GM23338 (cell line): ENCODE measurements around the gene MEOX2. TPM values are rescaled to one million over a fixed set of nuclear protein-coding genes. Genes with fewer than 3 reads are reported as not detected.

ENCODE experiments used
- ATAC-seq: fragments of 200-7000 bp; cut with Tn5 transposase; 3 replicates; pipeline ENCODE4 v1.9.1; 2020
- DNase-seq: peaks from one replicate; pipeline ENCODE4 v3.0.0-alpha.2; 2015; ENCODE audit warnings: low spot score
- H2AFZ ChIP-seq: fragments of 200-600 bp; sonication (generic); 2 replicates; pipeline ENCODE4 v1.8.0; 2016; ENCODE audit warnings: antibody characterized with exemption, mild to moderate bottlenecking, moderate library complexity
- H3F3A ChIP-seq: fragments of 200-600 bp; sonication (generic); replicated peaks from 2 replicates; pipeline ENCODE4 v1.8.0; 2017; ENCODE audit warnings: antibody characterized with exemption, mixed run types, low read depth
- H3K27ac ChIP-seq: fragments of 200-600 bp; sonication (generic); 2 replicates; pipeline ENCODE4 v1.6.1; 2016; ENCODE audit warnings: low read depth
- H3K27me3 ChIP-seq: fragments of 200-600 bp; sonication (generic); 2 replicates; pipeline ENCODE4 v1.8.0; 2016; ENCODE audit warnings: mild to moderate bottlenecking, mixed run types, moderate library complexity; ENCODE audit not compliant: insufficient read depth
- H3K36me3 ChIP-seq: fragments of 200-600 bp; sonication (generic); 2 replicates; pipeline ENCODE4 v1.8.0; 2016; ENCODE audit warnings: mild to moderate bottlenecking; ENCODE audit not compliant: insufficient read depth
- H3K4me1 ChIP-seq: fragments of 200-600 bp; sonication (generic); 2 replicates; pipeline ENCODE4 v1.8.0; 2016; ENCODE audit warnings: mild to moderate bottlenecking, moderate library complexity; ENCODE audit not compliant: insufficient read depth
- H3K4me2 ChIP-seq: fragments of 200-600 bp; sonication (generic); 2 replicates; pipeline ENCODE4 v1.7.1; 2017; ENCODE audit warnings: mixed run types
- H3K4me3 ChIP-seq: fragments of 200-600 bp; sonication (generic); 2 replicates; pipeline ENCODE4 v1.6.1; 2016; ENCODE audit warnings: mixed run types
- H3K79me2 ChIP-seq: fragments of 200-600 bp; sonication (generic); replicated peaks from 2 replicates; pipeline ENCODE4 v1.8.0; 2017; ENCODE audit warnings: mild to moderate bottlenecking; ENCODE audit not compliant: insufficient read depth
- H3K9me2 ChIP-seq: fragments of 200-600 bp; sonication (generic); 2 replicates; pipeline ENCODE4 v1.8.0; 2017; ENCODE audit not compliant: insufficient read depth
- H4K20me1 ChIP-seq: fragments of 200-600 bp; sonication (generic); replicated peaks from 2 replicates; pipeline ENCODE4 v1.8.0; 2017; ENCODE audit warnings: mild to moderate bottlenecking; ENCODE audit not compliant: insufficient read depth
- H3K27ac Mint-ChIP-seq: 2 replicates; pipeline ENCODE4 v1.8.0; 2020; ENCODE audit warnings: inconsistent platforms, mild to moderate bottlenecking, moderate library complexity, mixed read lengths
- H3K27me3 Mint-ChIP-seq: 3 replicates; pipeline ENCODE4 v1.8.0; 2022; ENCODE audit warnings: low read depth, mild to moderate bottlenecking, moderate library complexity, mixed read lengths, inconsistent platforms; ENCODE audit not compliant: insufficient read depth, poor library complexity
- H3K36me3 Mint-ChIP-seq: 3 replicates; pipeline ENCODE4 v1.8.0; 2021; ENCODE audit warnings: low read depth, mild to moderate bottlenecking, inconsistent platforms, moderate library complexity, mixed read lengths
- H3K4me1 Mint-ChIP-seq: 3 replicates; pipeline ENCODE4 v1.8.0; 2020; ENCODE audit warnings: mild to moderate bottlenecking, inconsistent platforms, mixed read lengths
- H3K4me3 Mint-ChIP-seq: 3 replicates; pipeline ENCODE4 v1.8.0; 2021; ENCODE audit warnings: moderate library complexity, mild to moderate bottlenecking, inconsistent platforms, mixed read lengths
- H3K9me3 Mint-ChIP-seq: 3 replicates; pipeline ENCODE4 v1.8.0; 2020; ENCODE audit warnings: moderate library complexity, mild to moderate bottlenecking, inconsistent platforms, mixed read lengths
- CREB1 ChIP-seq: fragments of 250-450 bp; sonication (Bioruptor Pico); IDR thresholded peaks from 2 replicates; pipeline ENCODE4 v1.5.0; 2020; ENCODE audit warnings: low read depth, mild to moderate bottlenecking, moderate library complexity
- CTCF ChIP-seq, 2 experiments: fragments of 200-600 bp in 1 of 2; sonication (generic) in 1 of 2; conservative IDR thresholded peaks; 2 replicates each; pipeline versions ENCODE4 v1.5.1 to v1.6.1; 2016 to 2017; ENCODE audit warnings: antibody characterized with exemption in 2 of 2, low read depth in 2 of 2, mild to moderate bottlenecking in 2 of 2, moderate library complexity in 1 of 2
- NANOG ChIP-seq: IDR thresholded peaks from 2 replicates; pipeline ENCODE4 v1.6.1; 2016; ENCODE audit warnings: antibody characterized with exemption, borderline replicate concordance
- POLR2AphosphoS5 ChIP-seq: IDR thresholded peaks from 2 replicates; pipeline ENCODE4 v1.6.1; 2016; ENCODE audit warnings: antibody characterized with exemption, low read depth
- ZNF114 ChIP-seq: fragments of 250-450 bp; sonication (Bioruptor Pico); IDR thresholded peaks from 2 replicates; pipeline ENCODE4 v1.5.0; 2020; ENCODE audit warnings: mild to moderate bottlenecking, moderate library complexity
- polyA plus RNA-seq: library from polyadenylated mRNA; unstranded; fragments of >200 nt; fragmentation: Nextera tagmentation; extraction: Ambion mirVana; gene quantifications from 2 replicates; pipeline ENCODE4 v1.2.1, GENCODE V29; 2016
- total RNA-seq: library from RNA; depleted of rRNA; stranded (reverse); fragments of >200 nt; shearing (Covaris generic); gene quantifications from 2 replicates; pipeline ENCODE4 v1.2.3, GENCODE V29; 2014
- TF ChIP-seq, protein P1 (sequence below): fragments of 250-450 bp; sonication (Bioruptor Pico); IDR thresholded peaks from 2 replicates; pipeline ENCODE4 v1.5.0; 2020; ENCODE audit warnings: mild to moderate bottlenecking, moderate library complexity
- TF ChIP-seq, protein P2 (sequence below): IDR thresholded peaks from one replicate; pipeline ENCODE4 v1.6.1; 2018; ENCODE audit warnings: antibody characterized with exemption; ENCODE audit not compliant: unreplicated experiment

The MEOX2 gene
- total and polyA plus RNA-seq, 2 experiments from 2014 or later, result 0.50 to 1.2 TPM

DNA sequence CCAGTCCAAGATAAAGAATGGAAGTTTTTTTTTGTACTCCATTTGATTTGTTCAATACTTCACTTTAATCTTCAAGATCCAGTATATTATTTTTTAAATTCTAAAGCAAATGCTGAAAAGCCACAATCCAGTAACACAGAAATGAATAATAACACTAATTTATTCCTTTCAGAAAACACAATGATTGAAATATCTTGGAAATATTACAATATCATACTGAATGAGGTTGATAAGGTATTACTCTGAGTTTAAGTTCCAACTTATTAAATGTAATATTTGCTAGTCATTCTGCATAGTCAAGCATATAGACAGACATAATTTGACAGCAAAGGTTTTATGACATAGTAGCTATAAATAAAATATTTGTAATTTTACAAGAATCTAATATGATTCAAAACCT, 4.4 kb downstream of the MEOX2 start:
- Mint-ChIP-seq H3K27me3 (peaks cover 29% of the 10 kb centered on the region), H3K4me3 (no peak overlapping the region), H3K4me1 (peaks cover 13% of the 10 kb centered on the region; the same call in 2 of the 3 replicates), H3K9me3 (no peaks in the 10 kb centered on the region), H3K36me3 (no peaks in the 10 kb centered on the region), H3K27ac (no peak overlapping the region)
- Histone ChIP-seq H3K4me2 (no peak overlapping the region), H3K27me3 (peaks cover 41% of the 10 kb centered on the region), H3K4me3 (no peak overlapping the region), H3K9me2 (no peaks in the 10 kb centered on the region), H3K36me3 (no peaks in the 10 kb centered on the region), H3K4me1 (peaks cover 10% of the 10 kb centered on the region), H4K20me1 (no peaks in the 10 kb centered on the region), H3F3A (0 out of 2 replicates have a peak, but pooled peaks cover 3% of the 10 kb centered on the region), H3K27ac (no peak overlapping the region), H2AFZ (no peak overlapping the region), H3K79me2 (no peaks in the 10 kb centered on the region)
- no peak for TF ChIP-seq NANOG
- TF ChIP-seq, protein P1, sequence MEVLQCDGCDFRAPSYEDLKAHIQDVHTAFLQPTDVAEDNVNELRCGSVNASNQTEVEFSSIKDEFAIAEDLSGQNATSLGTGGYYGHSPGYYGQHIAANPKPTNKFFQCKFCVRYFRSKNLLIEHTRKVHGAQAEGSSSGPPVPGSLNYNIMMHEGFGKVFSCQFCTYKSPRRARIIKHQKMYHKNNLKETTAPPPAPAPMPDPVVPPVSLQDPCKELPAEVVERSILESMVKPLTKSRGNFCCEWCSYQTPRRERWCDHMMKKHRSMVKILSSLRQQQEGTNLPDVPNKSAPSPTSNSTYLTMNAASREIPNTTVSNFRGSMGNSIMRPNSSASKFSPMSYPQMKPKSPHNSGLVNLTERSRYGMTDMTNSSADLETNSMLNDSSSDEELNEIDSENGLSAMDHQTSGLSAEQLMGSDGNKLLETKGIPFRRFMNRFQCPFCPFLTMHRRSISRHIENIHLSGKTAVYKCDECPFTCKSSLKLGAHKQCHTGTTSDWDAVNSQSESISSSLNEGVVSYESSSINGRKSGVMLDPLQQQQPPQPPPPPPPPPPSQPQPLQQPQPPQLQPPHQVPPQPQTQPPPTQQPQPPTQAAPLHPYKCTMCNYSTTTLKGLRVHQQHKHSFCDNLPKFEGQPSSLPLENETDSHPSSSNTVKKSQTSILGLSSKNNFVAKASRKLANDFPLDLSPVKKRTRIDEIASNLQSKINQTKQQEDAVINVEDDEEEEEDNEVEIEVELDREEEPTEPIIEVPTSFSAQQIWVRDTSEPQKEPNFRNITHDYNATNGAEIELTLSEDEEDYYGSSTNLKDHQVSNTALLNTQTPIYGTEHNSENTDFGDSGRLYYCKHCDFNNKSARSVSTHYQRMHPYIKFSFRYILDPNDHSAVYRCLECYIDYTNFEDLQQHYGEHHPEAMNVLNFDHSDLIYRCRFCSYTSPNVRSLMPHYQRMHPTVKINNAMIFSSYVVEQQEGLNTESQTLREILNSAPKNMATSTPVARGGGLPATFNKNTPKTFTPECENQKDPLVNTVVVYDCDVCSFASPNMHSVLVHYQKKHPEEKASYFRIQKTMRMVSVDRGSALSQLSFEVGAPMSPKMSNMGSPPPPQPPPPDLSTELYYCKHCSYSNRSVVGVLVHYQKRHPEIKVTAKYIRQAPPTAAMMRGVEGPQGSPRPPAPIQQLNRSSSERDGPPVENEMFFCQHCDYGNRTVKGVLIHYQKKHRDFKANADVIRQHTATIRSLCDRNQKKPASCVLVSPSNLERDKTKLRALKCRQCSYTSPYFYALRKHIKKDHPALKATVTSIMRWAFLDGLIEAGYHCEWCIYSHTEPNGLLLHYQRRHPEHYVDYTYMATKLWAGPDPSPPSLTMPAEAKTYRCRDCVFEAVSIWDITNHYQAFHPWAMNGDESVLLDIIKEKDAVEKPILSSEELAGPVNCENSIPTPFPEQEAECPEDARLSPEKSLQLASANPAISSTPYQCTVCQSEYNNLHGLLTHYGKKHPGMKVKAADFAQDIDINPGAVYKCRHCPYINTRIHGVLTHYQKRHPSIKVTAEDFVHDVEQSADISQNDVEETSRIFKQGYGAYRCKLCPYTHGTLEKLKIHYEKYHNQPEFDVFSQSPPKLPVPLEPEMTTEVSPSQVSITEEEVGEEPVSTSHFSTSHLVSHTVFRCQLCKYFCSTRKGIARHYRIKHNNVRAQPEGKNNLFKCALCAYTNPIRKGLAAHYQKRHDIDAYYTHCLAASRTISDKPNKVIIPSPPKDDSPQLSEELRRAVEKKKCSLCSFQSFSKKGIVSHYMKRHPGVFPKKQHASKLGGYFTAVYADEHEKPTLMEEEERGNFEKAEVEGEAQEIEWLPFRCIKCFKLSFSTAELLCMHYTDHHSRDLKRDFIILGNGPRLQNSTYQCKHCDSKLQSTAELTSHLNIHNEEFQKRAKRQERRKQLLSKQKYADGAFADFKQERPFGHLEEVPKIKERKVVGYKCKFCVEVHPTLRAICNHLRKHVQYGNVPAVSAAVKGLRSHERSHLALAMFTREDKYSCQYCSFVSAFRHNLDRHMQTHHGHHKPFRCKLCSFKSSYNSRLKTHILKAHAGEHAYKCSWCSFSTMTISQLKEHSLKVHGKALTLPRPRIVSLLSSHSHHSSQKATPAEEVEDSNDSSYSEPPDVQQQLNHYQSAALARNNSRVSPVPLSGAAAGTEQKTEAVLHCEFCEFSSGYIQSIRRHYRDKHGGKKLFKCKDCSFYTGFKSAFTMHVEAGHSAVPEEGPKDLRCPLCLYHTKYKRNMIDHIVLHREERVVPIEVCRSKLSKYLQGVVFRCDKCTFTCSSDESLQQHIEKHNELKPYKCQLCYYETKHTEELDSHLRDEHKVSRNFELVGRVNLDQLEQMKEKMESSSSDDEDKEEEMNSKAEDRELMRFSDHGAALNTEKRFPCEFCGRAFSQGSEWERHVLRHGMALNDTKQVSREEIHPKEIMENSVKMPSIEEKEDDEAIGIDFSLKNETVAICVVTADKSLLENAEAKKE (CRISPR knock-in tag), result no peak
- TF ChIP-seq, protein P2, sequence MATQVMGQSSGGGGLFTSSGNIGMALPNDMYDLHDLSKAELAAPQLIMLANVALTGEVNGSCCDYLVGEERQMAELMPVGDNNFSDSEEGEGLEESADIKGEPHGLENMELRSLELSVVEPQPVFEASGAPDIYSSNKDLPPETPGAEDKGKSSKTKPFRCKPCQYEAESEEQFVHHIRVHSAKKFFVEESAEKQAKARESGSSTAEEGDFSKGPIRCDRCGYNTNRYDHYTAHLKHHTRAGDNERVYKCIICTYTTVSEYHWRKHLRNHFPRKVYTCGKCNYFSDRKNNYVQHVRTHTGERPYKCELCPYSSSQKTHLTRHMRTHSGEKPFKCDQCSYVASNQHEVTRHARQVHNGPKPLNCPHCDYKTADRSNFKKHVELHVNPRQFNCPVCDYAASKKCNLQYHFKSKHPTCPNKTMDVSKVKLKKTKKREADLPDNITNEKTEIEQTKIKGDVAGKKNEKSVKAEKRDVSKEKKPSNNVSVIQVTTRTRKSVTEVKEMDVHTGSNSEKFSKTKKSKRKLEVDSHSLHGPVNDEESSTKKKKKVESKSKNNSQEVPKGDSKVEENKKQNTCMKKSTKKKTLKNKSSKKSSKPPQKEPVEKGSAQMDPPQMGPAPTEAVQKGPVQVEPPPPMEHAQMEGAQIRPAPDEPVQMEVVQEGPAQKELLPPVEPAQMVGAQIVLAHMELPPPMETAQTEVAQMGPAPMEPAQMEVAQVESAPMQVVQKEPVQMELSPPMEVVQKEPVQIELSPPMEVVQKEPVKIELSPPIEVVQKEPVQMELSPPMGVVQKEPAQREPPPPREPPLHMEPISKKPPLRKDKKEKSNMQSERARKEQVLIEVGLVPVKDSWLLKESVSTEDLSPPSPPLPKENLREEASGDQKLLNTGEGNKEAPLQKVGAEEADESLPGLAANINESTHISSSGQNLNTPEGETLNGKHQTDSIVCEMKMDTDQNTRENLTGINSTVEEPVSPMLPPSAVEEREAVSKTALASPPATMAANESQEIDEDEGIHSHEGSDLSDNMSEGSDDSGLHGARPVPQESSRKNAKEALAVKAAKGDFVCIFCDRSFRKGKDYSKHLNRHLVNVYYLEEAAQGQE, result no peak
- TF ChIP-seq CREB1, result no peak
- no peak for TF ChIP-seq POLR2AphosphoS5
- TF ChIP-seq ZNF114 (CRISPR knock-in tag), result no peak
- TF ChIP-seq CTCF (conservative IDR thresholded peaks at IDR 0.05; ENCODE audit: low read depth in 2 of 2), result no peak
- no peak for ATAC-seq
- no peak for DNase-seq
